Daoy (cell line): ENCODE measurements around the gene IKZF2. TPM values are rescaled to one million over a fixed set of nuclear protein-coding genes. Genes with fewer than 3 reads are reported as not detected.
A peak's percentile ranks its signal among the peaks of the same experiment; 100 is the strongest.

ENCODE experiments used
- DNase-seq: peaks from one replicate; pipeline ENCODE4 v3.0.0-alpha.2; 2015; ENCODE audit warnings: low read depth
- total RNA-seq: library from RNA; depleted of rRNA; stranded (reverse); fragments of >200 nt; shearing (Covaris generic); gene quantifications from 2 replicates; pipeline ENCODE4 v1.2.3, GENCODE V29; 2014; rRNA removed

IKZF2 gene
- total RNA-seq, 1 experiment from 2014 or later, result 1.4 TPM

DNA sequence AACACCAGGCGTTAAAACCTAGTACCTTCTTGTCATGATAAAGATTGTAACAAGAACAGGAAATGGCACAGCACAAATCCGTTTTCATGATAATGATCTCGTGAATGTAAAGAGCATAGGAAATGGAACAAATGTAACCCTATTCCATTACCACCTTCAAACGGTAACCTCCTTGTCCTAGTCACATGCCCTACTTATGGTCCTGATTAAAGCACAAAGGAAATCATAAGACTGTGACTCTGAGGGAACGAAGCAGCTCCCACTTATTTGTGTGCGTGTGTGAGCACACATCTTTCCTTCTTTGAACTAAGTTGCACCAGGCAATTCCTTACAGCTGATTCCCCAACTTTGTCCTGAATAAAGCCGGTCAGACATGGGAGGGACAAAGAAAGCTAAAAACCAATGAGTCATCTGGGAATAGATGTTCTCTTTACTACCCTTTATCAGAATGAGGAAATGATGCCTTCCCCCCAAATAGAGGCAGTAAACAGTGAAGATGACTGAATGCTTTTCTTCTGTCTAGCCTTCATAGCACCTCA, 192.6 kb downstream of the IKZF2 start:
- DNase-seq, result peak; percentile 4

DNA sequence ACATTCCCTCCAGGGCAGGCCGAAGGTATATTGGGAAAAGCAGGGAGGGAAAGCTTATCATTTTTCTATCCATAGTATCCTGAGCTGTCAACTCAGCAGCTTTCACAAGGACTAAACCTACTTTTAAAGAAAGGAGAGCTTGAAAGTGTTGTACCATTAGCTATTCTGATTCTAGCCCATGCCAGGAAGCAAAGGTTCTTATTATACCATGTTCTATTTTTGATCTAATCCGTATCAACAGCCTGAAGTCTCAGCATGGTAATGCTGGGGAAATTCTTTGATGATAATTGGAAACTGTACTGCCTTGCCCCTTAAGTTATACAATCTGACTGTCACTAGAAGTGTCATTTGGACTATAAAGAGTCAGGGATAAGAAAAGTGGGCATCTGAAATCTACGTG, 193.3 kb downstream of the IKZF2 start:
- DNase-seq, result no peak

DNA sequence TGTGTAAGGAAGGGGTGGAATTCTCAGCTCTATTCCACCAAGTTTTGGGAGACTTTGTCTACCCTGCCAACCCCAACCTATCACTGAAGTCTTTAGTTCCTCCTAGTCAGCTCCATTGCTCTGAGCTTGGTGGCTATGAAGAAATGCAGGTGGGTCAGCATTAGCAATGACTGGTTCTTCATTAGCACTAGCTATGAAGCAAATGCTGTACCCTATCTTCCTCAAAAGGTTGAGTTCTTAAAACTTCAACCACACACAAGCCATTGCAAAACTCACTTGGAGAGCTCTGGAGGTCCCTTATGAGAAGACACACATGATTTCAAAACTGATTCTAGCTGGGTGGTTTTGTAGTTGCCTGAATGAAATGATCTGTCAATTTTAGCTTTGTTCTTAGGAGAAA, 193.8 kb downstream of the IKZF2 start:
- no peak for DNase-seq

DNA sequence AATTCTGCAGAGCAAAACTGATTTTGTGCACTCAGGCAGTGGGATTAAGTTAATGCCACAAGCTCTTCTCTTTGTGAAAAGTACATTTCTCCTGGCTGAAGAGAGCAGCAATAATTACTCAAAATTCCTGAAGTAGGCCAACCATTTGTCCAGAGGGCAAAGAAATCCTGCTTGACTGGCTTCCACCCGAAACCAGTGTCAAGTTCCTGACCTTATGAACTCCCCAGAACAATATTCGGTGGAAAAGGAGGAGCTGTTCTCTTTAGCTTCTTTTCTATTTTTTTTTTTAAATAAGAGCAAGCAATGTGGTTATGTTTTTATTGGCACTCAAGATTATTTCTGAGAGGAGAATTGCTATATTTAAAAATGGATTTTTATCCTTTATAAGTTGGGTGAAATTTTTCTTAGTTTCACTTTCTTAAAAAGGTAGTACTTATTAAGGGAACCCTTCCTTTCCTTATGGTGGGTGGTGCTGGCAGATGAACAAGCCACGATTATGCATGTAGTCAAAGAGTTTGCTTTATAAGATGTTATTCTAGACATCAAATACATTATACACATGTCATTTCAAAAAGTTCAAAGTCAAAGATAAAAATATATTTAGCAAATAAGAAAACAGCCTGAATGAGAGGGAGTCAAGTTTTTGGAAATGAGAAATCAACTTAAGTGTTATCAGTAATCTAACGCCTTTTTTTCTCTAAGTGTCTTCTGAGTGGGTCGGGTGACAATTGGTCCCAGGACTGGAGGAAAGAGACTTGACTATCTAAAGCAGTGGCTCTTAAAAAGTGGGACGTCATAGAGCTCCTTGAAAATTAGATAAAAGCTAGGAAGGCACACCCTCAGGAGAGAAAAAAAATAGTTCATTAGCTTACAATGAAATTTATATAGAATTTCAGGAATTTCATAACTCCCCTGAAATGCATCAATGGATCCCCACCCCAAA, 194.5 kb downstream of the IKZF2 start:
- DNase-seq, result no peak

DNA sequence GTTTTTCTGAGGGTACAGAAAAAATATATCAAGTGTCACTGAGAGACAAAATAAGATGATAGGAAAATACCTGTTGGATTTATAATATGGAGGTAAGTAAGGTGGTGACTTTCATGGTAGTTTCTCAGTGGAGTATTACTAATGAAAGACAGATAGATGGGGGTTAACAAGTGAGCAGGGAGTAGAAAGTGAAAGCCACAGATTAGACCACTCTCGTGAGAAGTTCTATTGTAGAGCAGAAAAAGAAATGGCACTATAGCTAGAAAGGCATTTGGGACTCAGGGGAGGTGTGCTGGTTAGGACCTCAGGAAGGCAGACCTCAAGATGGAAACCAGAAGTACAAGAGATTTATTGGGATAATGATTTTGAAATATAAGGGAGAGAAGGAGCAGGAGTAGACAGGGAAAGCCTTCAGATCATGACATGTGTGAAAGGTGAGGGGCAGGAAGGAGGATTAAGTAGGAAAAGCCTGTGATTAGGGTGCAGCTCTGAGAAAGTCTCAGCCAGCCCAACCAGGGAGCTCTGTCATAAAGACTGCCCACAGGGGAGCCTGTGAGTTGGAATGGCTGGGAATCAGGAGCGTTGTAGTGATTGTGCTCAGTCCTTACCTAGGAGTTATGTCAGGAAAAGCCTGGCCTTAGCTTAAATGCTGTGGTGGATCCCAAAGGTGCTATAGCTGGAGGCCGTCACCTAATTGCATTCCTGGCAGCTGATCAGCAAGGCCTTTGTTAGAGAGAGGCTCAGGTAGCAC, 198.1 kb downstream of the IKZF2 start:
- DNase-seq, result no peak

DNA sequence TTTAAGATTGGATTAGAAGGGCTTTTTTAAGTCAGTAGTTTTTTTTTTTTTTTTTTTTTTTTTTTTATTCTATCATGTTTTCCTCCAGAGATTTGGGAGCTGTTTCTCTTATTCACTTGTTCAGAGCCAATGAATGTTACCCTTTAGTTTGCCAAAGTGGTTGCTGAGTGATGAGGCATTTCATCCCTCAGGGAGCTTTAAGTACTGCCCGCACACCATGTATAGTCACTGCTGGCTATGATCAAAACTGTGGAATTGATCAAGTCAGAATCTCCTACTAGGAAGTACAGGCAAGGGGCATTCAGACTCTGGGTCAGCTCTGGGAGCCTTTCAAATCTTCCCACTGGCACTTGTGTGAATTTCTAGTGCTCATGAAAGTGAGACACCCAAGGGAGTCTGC, 201.6 kb downstream of the IKZF2 start:
- DNase-seq, result no peak

Other genes with a start within 250 kb of the IKZF2 start
- 14.3 and 16.6 TPM in 2 replicates for gene SPAG16, start 132.9 kb upstream of the IKZF2 start, total RNA-seq